Activated CD4-positive, alpha-beta T cell treated with anti-CD3 and anti-CD28 coated beads, Interleukin-2, Interleukin-4, amounts not matched to agents 100 ng/mL and 50 ng/mL, durations not matched to agents 16 hours and 8 hours (primary cell): ENCODE data around the gene HOXC9.

Source experiments
- DNase-seq: peaks from one replicate; pipeline ENCODE4 v3.0.0-alpha.2; 2020; ENCODE audit warnings: low spot score

Gene HOXC9

DNA sequence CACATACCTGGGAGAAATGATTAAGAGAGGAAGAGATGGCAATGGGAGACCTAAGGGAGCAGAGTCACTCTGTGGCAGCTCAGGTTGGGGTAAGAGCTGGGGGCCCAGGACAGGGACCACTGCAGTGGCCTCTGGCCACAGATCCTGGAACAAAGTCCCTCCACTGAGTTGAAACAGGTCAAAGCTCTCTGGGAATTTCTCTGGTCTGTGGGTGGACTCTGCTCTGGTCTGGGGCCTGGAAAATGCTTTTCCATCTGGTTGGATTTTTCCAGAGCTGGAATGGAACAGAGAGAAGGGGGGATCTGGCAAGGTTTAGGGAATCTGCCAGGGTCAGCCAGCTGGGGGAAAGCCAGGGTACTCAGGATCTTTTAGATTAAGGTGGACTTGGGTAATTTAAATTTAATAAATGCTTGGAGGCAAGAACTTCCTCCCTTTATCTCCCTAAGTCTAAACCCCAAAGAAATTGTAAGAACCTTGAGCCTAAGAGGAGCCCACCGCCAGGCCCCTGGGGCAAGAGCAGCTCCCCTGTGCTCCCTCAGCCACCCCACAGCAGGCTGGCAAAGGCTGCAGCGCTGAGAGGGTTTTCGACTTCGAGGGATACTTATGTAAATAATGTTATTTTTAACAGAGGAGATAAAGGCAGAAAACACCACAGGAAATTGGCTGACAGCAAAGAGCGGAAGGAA lies 11.3 kb upstream of the HOXC9 start:
- no peak for DNase-seq

DNA sequence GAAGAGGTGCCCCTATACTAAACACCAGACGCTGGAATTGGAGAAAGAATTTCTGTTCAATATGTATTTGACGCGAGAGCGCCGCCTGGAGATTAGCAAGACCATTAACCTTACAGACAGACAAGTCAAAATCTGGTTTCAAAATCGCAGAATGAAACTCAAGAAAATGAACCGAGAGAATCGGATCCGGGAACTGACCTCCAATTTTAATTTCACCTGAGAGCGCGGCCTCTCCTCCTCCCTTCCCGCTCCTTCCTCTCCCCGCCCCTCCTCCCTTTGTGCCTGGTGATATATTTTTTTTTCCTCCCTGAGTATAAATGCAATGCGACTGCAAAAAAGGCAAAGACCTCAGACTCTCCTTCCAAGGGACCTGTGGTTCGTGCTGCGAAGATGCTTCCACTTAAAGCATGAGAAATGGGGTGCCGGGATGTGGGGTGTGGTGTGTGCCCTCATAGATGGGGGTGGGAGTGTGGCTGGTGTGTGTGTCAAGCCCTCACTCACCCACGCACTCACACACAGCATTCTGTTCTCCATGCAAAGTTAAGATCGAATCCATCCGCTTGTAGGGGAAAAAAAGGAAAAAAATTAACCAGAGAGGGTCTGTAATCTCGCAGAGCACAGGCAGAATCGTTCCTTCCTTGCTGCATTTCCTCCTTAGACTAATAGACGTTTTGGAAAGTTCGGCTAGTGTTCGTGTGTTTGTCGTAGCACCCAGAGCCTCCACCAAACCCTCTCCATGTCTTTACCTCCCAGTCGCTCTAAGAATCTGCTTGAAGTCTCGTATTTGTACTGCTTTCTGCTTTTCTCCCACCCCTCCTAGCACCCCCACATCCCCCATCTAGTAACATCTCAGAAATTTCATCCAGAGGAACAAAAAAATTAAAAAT lies 10.5 kb upstream of the HOXC9 start:
- peak; percentile 51 for DNase-seq

DNA sequence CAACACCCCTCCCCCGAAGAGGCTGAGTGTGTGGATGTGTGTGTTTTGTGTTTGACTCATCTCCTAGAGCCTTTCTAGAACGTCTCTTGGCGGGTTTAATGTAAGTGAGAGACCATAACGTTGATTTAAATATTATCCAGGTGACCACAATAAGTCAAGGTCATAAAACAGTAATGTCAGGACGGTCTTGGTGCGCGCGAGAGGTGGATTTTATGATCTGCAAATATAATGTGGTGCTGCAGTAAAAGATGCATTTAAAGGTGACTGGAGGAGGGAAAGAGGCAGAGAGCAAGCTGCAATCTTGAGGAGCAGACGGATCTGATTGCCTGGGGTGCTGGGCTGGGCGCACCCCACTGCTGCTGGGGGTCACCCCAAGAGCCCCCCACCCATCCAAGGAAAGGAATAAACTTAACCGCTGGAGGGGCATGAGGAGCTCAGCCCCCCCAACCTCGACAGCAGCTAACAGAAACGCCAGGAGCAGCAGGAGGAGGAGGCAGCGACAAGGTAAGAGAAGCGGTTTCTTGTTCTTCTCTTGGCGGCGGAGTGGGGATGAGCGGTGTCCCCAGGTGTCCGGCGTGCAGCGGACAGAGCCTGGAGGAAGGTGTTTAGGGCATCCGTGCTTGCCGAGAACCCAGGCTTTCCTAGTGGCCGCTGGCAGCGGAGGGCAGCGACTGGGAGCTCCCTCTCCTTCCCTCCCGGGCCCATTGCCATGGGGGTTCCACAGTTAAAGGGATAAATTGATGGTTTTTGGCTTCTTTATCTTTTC lies 9.5 kb upstream of the HOXC9 start:
- no peak for DNase-seq

DNA sequence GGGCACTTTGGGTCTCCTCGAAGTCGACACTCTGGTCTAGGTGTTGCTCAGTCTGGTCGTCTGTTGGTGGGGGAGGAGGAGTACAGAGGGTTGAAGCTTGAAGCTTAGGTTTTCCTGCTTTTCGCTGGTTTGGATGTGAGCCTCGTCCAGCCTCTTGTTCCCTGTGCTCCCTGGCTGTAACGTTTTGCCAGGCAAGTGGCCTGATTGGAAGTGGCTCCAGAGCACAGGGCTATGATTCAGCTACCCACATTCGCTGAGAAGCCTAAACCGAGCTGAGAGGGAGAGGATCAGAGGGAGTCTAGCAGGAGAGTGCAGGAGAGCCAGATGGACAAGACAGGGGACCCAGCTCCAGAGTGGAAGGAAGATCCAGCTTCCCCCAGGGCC lies 8.9 kb upstream of the HOXC9 start:
- no peak for DNase-seq

DNA sequence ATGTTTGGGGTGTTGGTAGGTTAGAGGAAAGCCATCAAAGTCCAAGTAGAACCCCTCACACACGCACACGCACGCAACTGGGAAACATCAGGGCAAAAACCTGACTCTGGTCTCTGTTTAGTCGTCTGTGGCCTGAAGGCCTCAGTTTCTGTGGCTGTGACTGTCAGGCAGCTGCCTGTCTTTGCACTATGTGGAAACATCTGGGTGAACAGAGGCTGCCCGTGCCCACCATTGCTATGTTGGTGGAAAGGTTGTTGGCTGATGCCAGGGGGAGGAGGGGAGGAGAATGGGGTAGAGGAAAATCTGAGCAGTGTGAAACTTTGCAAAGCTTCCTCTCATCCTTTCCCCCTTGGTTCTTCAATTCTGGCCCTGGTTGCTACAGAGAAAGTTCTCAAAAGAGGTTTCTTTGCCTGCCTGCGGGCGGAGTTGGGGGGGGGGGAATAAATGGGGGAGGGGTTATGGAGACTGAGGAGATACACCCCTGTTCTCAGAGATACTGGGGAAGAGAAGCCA lies 7.5 kb upstream of the HOXC9 start:
- no peak for DNase-seq

DNA sequence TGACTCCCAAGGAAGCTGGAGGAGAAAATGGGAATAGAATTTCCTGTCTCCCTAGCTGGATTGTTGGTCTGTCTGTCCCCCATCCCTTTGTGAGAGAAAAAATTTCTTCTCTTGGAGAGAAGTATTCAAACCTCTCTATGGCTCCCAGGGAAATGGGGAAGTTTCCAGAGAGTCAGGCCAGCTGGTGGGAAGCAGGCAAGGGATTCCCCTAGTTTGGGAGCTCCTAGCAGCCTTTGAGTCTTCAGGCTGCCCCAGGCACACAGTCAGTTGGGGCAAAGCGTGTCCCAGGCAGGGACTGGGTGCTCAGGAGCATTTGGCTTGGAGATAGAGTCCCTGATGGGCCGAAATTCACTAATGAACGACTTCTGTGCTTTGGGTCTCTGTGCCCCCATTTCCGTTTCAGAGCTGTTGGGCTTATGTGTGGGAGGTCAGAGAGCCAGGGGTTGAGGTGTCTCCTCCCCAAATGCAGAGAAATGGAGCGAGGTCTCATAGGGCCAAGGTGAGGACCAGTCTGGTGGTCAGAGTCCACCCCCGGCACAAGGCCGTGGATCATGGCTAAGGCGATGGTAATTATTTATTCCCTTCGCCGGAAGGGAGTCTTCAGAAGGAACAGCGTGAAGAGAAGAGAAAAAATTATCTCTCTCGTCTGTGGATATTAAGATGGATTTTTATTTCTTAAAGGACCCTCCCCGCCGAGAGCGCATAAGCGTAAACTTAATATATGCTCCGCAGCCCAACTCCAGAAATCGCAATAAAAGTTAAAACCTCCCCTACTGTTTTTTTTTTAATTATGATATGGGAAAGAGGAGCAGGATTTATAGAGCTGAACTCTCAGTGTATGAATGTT lies 6.6 kb upstream of the HOXC9 start:
- no peak for DNase-seq

DNA sequence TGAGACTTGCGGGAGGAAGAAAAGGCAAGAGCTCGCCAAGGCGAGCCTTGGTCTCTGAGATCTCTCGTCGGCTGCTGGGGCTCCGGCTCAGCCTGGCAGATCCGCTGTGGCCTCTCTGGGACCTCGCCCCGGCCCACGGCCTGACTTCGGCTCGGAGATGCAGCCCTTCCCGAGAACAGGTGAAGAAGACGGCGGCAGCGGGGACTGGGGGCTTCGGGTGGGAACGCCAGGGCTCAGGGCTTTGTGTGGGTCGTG lies 6.0 kb upstream of the HOXC9 start:
- DNase-seq: no peak

DNA sequence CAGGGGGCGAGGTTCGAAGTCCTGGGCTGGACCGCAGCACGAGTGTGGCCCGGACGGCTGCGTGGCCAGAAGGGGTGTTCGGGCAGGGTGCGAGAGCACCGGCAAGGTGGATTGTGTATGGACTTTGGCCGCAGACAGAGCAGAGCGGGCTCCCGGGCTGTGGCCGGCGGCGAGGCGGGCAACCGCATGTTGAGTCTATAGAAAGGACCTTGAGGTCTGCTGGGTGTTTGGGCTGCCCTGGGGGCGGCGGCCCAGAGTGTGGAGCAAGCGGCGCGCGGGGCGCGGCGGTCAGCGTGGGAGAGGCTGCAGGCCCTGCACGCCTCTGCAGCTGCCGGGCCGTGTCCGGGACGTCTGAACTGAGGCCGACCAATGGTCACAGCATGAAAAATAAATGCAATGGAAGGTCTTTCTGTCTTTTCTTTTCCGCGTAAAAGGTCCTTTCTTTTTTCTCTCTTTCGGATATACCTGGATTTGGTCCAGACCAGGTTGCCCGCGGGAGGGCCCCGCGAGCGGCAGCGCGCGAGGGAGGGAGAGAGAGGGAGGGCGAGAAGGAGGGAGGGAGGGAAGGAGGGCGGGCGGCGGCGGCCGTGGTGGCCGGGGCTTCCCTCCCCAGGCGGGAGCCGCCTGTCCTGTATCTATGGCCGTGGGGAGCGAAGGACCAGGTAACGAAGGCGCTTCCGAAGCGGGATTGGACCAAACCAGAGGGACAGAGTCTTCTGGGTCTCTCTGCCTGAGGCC lies 5.5 kb upstream of the HOXC9 start:
- no peak for DNase-seq

DNA sequence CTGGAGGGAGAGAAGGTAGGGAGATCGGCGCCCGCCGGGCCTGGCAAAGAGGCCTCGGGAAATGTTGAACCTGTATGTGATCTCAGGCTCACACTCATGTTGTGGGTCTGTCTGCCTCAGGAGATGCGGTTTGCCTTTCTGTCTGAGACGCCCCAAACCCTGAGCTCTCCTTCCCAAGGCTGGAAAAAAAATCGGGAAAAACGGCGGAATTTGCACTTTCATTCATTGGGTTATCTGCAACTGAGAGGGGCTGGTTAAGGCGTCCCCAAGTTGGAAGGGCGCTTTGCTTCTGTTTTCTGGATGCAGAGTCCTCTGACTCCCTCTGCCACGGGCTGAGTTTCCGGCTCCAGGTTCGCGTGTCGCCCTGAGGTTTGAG lies 5.0 kb upstream of the HOXC9 start:
- no peak for DNase-seq

DNA sequence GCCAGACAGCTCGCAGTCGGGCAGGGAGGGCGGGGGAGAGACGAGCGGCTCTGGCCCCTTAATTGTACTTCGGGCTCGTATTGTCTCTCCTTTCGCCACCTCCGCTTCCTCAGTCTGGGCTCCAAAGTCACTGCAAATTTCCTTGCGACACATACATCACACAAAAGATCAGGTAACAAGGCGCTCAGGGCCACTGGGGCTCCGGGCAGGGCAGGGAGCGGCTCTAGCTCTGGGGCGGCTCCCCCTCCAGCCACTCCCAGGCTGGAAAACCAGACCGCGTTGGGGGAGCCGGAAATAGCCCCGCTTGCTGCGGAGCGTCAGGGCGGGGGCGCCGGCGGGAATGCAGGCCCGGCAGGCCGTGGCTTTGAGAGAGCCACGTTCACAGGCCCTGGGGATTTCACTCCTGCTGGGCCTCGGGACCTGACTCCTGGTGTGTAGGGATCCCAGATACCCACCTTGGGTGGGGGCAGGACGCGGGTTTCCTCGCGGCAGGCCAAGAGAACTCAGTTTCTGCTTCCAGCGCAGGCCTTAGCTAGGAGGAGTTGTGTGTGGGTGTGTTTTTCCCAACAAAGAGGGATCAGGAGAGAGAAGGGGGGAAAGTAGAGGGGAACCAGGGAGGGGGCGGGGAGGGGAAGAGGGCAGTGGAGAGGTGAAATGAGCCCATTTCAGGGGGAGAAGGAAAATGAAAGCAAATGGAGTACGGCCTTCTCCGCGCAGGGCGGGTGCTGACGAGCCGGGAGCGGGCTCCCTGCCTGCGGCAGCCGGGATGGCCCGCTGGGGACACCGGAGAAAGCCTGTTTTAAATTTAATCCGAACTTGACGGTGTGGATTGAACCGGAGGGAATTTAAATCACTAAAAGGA lies 4.4 kb upstream of the HOXC9 start:
- no peak for DNase-seq

DNA sequence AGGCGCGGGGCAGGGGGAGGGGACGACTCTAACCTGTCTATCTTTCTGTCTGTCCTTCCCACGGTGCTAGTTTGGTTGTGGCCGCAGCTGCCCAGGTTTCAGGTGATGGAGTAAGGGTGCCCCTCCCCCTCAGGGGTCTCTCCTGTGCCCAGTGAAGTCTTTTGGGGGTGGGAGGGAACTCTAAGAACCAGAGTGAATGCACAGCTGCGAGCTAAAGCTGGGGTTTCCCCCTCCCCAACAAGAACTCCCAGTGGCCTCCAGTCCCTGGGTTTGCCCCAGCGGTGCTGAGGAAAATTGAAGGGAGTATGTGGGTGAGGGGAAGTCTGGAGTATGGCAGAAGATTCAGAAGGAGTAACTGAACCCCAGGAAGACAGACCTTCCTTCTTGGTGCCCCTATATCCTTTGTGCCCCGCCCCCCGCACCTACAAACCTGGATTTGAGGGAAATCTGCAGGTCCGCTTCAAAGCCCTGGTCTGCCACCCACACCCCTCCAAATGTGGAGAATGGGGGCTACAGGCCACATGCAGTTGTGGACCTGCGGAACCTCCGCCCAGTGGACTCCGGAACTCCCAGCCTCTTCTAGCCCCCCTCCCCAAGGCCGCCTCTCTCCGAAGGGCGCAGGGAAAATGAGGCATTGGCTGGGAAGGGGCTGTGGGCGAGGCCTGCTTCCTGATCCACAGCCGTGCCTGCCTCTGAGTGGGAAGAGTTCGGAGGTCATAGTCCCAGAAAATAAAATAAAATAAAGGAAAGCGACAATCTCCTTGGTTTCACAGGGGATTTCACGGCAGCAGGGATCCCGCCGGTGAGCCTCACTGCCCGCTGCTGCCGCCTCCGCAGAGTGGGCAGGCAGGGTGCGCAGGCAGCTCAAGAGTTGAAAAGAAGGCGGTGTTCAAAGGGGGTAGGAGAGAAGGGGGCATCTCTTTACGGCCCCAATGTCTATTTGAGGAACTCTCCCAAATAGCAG lies 3.4 kb upstream of the HOXC9 start:
- DNase-seq: no peak

DNA sequence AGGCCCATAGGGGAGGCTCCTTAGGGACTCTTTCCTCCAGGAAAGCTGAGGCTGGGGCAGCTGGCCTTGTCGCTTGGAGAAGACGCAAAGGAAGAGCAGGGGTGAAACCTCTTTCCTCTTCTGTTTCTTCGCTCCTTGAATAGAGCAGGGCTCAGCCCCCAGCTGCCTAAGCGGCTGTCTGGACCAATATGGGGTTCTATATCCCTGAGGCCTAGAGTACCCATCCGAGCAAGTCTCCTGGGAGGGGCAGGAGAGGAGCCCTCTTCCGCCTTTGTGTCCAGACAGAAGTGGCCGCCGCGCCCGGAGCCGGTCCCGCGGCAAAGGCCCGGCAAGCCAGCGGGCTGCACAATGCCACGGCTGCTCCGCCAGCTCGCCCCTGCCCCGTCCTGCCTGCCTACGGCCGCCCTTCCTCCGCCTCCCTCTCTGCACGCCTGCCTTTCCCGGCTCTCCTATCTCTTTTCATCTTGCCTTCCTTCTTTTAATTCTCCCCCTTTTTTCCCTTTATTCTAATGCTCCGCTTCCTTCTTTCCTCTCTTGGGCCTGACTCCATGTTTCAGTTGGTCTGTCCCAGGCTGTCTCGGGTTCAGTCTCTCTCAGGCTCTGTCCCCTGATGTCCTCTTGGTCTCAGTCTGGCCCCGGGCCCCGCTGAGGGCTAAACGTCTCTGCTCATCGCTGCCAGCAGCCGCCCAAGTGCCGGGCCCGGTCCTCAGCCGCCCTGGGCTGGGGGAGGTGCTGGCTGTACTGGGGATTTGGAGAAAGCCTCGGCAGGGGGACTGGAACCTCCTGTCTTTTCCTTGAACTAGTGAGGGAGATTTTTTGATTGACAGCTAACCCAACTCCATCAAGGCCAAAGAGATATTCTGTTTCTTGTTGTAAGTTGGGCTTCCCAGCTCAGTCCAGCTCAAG lies 2.5 kb upstream of the HOXC9 start:
- no peak for DNase-seq

DNA sequence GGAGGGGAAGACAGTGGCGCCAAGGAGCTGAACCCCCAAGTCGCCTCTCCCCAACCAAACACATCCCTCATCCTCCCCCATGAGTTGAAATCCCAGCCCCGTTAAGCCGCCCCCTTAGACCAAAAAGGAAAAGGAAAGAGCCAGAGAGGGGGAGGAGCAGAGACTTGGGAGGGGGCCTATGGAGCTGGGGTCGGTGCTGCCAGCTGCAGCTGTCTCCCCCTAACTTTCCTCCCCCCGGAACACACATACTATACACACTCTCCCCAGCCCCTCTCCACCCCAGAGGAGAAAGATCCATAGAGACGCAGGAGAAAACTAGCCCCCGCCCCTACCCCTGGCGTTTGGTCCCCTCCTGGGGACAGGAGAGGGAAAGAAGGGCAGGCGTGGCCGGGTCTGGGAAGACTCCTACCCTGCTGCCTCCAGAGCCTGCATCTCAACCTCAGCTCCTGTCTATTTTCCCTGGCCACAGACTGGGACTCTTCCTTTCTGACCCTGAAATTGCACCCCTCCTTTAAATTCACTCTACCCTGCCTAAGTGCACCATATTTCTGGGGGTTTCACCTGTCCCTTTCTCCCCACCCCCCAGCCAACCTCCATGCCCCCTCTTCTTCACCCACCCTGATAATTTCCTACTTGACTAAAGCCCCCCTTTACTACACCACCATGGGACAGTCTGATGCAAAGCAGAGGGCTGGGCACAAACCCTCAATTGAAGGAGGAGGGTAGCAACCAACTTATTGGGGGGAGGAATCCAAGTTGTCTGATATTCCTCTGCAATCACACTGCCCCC lies 1.7 kb upstream of the HOXC9 start:
- DNase-seq: no peak

DNA sequence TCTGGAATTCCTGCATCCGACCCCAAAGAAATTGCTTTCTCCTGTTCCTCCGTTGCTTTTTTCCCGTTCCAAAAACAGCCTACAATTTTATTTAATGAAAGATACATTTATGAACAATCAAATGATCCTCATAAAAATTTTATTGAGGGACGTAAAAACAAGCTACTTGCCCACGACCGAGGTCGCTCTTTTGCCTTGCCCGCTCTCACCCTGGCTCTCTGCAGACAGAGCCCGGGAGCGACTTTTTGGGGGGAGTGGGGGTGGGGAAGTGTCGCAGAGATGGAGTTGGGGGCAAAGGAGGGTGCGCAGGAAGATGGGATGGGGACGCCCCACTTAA lies 1.1 kb upstream of the HOXC9 start:
- DNase-seq: no peak

DNA sequence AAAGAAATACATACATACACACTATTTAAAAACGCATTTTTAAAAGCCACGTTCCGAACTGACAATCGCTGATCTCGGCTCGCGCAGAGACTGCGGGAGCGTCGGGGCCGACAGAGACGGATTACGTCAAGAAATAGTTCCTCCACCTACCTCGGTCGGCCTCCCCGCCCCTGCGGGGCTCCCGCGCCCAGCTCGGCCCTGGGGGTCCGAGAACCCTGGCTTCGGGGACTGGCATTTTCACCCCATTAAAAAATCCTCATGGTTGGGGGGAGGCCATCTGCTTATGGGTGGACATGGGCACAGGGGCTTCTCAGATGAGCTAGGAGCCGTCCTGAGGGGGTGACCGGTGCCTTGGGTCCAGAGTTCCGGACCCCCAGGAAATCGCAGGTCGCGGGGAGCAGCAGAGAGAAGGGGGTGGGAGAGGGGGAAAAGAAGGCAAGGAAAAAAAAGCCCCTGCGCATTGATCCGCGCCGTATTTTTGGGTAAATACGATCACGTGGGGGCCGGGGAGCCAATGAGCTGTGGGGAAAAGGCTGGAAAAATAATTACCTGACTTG lies 324 bp upstream of the HOXC9 start:
- no peak for DNase-seq

DNA sequence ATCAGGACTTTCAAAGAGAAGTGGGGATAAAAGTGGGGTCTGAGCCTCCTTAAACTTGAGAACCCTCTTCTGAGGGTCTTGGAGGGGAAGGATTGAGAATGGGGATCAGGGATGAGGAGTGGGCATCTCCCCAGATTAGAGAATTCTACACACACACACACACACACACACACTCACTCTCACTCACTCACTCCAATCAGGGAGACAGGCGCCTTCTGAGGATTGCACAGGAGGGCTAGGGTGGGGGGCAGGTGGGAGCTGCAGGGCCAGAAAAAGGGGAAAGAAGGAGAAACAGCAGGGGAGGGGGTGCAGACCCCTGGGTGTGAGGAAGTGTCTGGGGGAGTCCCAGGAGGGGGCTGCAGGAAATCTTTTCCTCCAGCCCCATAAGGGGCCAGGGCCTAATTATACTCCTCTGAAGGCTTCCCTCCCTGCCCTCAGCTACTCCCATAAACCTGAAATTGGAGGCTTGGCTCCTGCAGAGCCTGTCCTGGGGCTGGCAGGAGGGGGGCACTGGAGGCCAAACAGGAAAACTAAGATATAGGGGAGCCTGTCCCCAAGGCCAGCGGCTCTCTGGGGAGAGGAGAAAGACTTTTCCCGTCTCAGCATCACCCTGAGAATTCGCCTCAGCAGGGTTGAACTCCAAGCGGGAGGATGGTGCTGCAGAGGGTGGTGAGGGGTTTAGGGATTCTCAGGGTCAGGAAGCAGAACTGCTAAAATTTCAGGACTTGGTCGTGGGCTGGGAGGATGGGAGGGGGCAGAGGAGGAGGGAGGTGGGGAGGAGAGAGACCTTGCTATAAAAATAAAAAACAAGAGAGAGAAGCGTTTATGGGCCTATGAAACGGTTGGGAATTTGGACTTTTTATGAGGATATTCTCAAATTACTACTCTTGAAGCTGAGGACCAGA lies 1.6 kb downstream of the HOXC9 start:
- DNase-seq: no peak
